Dedifferentiated amniotic fluid mesenchymal stem cell (primary cell): ENCODE data around the gene SNF8.

Experiments
- DNase-seq: peaks from one replicate; pipeline ENCODE4 v3.0.0-alpha.2; 2016; ENCODE audit errors: extremely low spot score

Gene SNF8

GRCh38 chr17:48944515-48945260 is at the start of gene SNF8:
Gene SNF8 (minus strand): TSS chr17:48944842. CDS start chr17:48944734, 108 bp downstream.
- DNase-seq, result peak; percentile 88

GRCh38 chr17:48993951-48994350 is 49.3 kb upstream of the SNF8 start:
- DNase-seq, result no peak

DNA sequence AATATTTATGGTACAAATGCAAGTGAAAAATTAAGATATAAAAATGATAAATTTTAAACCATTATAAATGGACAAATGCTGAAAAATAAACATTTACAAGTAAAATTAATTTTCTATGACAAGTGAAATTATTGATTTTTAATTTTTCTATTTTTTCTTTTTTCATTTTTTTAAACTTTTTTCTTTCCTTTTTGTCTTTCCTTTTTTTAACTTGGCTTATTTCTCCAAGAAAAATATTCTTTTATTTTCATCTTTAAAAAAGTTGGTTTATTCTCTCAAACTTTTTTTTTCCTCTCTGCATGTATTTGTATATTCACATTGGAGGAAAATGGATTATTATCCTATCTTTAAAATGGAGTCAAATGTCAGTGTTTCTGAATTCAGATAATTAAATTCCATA is 48.7 kb upstream of the SNF8 start:
- DNase-seq, result no peak

DNA sequence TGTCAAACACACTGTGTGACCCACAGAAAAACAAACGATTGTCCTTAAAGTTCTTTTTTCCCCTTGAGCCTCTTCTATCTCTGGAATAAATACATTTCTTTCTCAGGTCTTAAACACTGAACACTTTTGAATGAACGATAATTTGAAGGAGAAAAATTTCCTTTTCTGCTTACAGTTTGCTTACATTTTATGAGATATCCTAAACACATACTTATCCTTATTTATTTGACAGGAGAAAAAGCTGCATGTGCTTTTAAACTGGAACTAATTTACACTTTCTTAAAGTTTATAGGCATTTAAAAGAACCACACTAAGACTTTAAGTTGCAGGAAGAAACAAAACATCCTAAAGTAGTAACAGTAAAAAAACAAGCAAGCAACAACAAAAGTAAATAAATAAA is 47.8 kb upstream of the SNF8 start:
- no peak for DNase-seq

GRCh38 chr17:48990882-48991357 is 46.3 kb upstream of the SNF8 start:
- no peak for DNase-seq

GRCh38 chr17:48989100-48989499 is 44.5 kb upstream of the SNF8 start:
- DNase-seq, result no peak

GRCh38 chr17:48985436-48986245 is 41.0 kb upstream of the SNF8 start:
- DNase-seq, result no peak

- DNase-seq, result no peak
Measured at GRCh38 chr17:48981927-48982539, 37.4 kb upstream of the SNF8 start.

DNA sequence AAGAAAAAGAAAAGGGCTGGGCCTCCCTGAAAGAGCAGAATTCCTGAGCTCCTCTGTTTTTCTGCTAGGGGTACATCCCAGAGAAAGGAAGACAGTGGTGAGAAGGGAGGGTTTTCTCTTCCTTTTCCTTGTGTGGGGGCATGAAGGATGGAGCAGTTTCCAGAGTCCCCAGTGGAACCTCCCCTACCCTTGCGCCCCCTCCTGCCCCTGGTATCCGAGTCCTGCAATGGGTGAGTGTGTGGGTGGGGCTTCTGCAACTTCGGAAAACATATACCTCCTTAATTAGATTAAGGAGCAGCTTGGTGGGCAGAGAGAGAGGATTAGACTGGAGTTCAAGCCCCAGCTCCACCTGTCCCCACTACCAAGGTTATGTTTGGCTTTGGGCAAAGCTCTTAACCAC is 29.2 kb upstream of the SNF8 start:
- no peak for DNase-seq

GRCh38 chr17:48972749-48973097 is 28.1 kb upstream of the SNF8 start:
- no peak for DNase-seq

DNA sequence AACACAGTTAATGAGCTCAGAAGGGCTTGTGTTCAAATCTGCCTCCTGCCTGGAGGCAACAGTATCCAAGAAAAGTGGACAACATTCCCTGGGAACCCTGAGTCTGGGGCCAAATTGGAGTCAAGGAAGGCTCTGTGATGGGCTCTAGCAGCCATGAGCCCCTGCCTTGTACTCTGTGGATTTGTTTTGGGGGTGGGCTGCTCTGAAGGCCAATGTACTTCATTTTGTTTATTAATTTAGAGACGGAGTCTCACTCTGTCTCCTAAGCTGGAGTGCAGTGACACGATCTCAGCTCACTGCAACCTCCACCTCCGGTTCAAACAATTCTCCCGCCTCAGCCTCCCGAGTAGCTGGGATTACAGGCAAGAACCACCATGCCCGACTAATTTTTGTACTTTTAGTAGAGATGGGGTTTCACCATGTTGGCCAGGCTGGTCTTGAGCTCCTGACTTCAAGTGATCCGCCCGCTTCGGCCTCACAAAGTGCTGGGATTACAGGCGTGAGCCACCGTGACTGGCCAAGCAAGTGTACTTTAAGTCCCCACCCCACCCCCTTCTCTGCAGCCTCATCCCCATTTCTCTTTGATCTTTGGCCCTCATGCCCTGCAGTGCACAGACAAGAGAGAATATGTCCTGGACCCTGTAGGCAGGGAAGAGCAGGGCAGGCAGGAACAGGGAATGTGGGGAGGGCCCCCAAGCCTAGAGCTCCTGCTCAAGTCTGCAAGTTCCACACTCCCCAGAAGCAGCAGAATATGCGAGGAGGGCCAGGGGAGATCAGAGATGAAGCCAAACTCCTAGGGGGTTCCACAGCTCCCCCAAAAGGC is 26.4 kb upstream of the SNF8 start:
- no peak for DNase-seq

GRCh38 chr17:48970224-48970623 is 25.6 kb upstream of the SNF8 start:
- no peak for DNase-seq

- no peak for DNase-seq
Measured at GRCh38 chr17:48961516-48962233, 17.0 kb upstream of the SNF8 start.

DNA sequence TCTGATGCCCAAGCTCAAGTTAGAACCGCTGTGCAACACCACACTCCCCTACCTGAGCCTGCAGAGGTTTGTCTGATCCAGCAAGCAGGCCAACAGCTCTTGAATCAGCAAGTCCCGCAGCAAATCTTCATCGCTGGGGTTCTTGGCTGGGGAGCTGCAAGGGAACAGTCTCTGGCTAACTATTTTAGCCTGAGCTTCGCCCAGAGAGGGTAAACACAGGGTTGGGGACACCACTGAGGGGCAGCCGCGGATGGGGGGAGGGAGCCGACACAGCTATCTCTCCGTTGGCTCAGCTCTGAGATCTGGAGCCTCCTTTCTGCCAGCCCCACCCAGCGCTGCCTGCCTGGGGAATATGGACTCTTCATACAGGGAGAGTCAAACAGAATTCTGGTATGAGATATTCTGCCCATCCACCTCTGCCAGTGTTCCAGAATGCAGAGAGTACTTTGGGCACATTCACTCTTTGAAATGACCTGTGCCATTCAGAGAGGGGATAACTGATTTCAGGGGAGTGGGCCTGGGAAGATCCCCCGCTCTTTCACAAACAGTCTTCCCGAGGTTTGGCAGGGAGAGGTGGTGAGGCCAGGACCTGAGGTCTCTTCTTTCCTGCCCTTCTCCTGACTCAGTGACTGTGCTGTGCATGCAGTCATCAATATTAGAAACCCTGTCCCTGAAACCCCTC is 16.3 kb upstream of the SNF8 start:
- DNase-seq, result no peak

- DNase-seq, result no peak
Measured at GRCh38 chr17:48954300-48954755, 9.7 kb upstream of the SNF8 start.

- DNase-seq, result no peak
Measured at GRCh38 chr17:48952904-48953303, 8.3 kb upstream of the SNF8 start.

DNA sequence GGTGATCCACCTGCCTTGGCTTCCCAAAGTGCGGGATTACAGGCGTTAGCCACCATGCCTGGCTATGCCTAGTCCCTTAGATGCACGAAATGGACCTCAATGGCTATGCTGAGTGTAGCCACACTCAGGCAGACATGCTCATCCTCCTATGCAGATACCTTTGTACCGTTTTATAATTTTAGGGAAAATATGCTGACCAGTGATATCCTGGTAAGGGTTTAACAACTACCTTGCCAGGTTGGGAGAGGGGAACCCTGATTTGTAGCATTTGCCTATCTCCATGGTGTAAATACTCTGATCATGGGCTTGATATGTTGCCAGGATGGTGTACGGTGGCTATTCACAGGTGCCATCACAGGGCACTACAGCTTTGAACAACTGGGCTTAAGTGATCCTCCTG is 6.9 kb upstream of the SNF8 start:
- no peak for DNase-seq

DNA sequence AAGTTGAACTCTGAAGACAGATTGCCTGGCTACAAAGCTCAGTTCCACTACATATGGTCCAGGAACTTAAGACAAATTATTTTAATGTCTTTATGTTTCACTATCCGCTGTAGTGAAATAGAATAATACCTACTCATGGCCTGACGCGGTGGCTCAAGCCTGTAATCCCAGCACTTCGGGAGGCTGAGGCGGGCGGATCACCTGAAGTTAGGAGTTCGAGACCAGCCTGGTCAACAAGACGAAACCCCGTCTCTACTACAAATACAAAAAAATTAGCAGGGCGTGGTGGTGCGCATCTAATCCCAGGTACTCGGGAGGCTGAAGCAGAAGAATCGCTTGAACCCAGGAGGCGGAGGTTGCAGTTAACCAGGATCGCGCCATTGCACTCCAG is 614 bp upstream of the SNF8 start:
- peak; percentile 3 for DNase-seq

DNA sequence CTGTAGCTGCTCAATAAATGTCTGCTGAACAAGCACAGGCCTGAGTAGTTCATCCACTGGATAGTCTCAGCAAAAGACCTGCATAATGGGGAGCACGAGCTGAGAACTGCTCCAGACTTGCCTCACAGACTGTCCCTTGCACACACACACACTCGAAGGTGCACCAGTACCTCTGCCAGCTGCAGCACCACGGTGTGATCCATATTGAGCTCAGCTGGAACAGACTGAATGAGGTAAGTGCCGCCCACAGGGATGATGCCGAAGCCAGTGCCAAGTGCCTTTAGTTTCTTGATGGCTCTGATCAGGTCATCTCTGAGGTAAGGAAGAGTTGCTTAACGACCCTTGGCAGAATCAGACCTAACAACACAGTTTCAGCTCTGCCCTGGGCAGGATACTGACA is 11.6 kb downstream of the SNF8 start:
- DNase-seq, result no peak

GRCh38 chr17:48930435-48930873 is 14.2 kb downstream of the SNF8 start:
- DNase-seq, result no peak

- DNase-seq, result no peak
Measured at GRCh38 chr17:48929812-48930165, 14.9 kb downstream of the SNF8 start.
